Keratinocyte (primary cell): ENCODE data around the gene LDB2. TPM values are rescaled to one million over a fixed set of nuclear protein-coding genes. Genes with fewer than 3 reads are reported as not detected.

ENCODE experiments used
- DNase-seq: peaks from one replicate; pipeline ENCODE4 v3.0.0-alpha.2; 2011; ENCODE audit warnings: low read depth, missing footprints, low spot score
- FAIRE-seq: peaks from 2 replicates; lab custom pipeline; 2011; peaks lifted over from hg19 to GRCh38; lab: Jason Lieb, UNC
- H2AFZ ChIP-seq: 2 replicates; pipeline ENCODE4 v1.6.0; 2012; ENCODE audit warnings: low read length, control low read depth, inconsistent platforms; ENCODE audit not compliant: control insufficient read depth
- H3K27ac ChIP-seq: 2 replicates; pipeline ENCODE4 v1.5.1; 2011; ENCODE audit warnings: low read length; ENCODE audit not compliant: control insufficient read depth, insufficient read depth
- H3K27me3 ChIP-seq: 3 replicates; pipeline ENCODE4 v1.6.0; 2011; ENCODE audit warnings: low read length; ENCODE audit not compliant: control insufficient read depth, insufficient read depth; ENCODE audit errors: extremely low read depth
- H3K36me3 ChIP-seq, 2 experiments: 2 replicates in 1 of 2; 3 replicates in 1 of 2; pipeline ENCODE4 v1.5.1; 2011; ENCODE audit warnings: low read length in 2 of 2, mild to moderate bottlenecking in 1 of 2; ENCODE audit not compliant: control insufficient read depth in 2 of 2, insufficient read depth in 2 of 2; ENCODE audit errors: extremely low read depth in 1 of 2
- H3K4me1 ChIP-seq: 3 replicates; pipeline ENCODE4 v1.5.1; 2011; ENCODE audit warnings: low read length; ENCODE audit not compliant: control insufficient read depth, insufficient read depth; ENCODE audit errors: extremely low read depth
- H3K4me2 ChIP-seq: 3 replicates; pipeline ENCODE4 v1.6.0; 2011; ENCODE audit warnings: low read depth, low read length; ENCODE audit not compliant: control insufficient read depth, insufficient read depth; ENCODE audit errors: extremely low read depth
- H3K4me3 ChIP-seq, 3 experiments: fragments of 200-600 bp in 1 of 3; sonication (generic) in 1 of 3; 2 replicates in 2 of 3; 3 replicates in 1 of 3; pipeline ENCODE4 v1.5.1; 2011 to 2016; ENCODE audit warnings: low read length in 3 of 3, mild to moderate bottlenecking in 3 of 3, control low read depth in 2 of 3, inconsistent platforms in 1 of 3, low read depth in 1 of 3, mixed read lengths in 1 of 3, mixed run types in 1 of 3, moderate library complexity in 1 of 3; ENCODE audit not compliant: control insufficient read depth in 2 of 3, insufficient read depth in 2 of 3; ENCODE audit errors: extremely low read depth in 1 of 3
- H3K79me2 ChIP-seq: 2 replicates; pipeline ENCODE4 v1.6.0; 2012; ENCODE audit warnings: low read length; ENCODE audit not compliant: control insufficient read depth, insufficient read depth
- H3K9ac ChIP-seq: 3 replicates; pipeline ENCODE4 v1.6.0; 2011; ENCODE audit warnings: low read length; ENCODE audit not compliant: control insufficient read depth, insufficient read depth; ENCODE audit errors: extremely low read depth
- H3K9me1 ChIP-seq: 3 replicates; pipeline ENCODE4 v1.6.0; 2011; ENCODE audit warnings: low read length; ENCODE audit not compliant: control insufficient read depth, insufficient read depth; ENCODE audit errors: extremely low read depth
- H3K9me3 ChIP-seq: 2 replicates; pipeline ENCODE4 v1.5.1; 2012; ENCODE audit warnings: low read depth, low read length; ENCODE audit not compliant: control insufficient read depth
- H4K20me1 ChIP-seq: 3 replicates; pipeline ENCODE4 v1.6.0; 2011; ENCODE audit warnings: low read length; ENCODE audit not compliant: control insufficient read depth, insufficient read depth; ENCODE audit errors: extremely low read depth
- CTCF ChIP-seq, 3 experiments: IDR thresholded peaks in 1 of 3; conservative IDR thresholded peaks in 1 of 3; optimal IDR thresholded peaks in 1 of 3; 2 replicates in 2 of 3; 3 replicates in 1 of 3; pipeline versions ENCODE3 to v1.5.1; 2011; ENCODE audit warnings: low read length in 3 of 3, mild to moderate bottlenecking in 3 of 3, moderate library complexity in 2 of 3, control low read depth in 1 of 3, inconsistent platforms in 1 of 3; ENCODE audit not compliant: insufficient read depth in 2 of 3; ENCODE audit errors: extremely low read depth in 1 of 3
- EZH2 ChIP-seq: IDR thresholded peaks from one replicate; pipeline ENCODE4 v1.6.1; 2012; ENCODE audit warnings: inconsistent platforms, mild to moderate bottlenecking, low read length, moderate library complexity
- dilution Hi-C: fragments of 300-500 bp; cut with MboI; formaldehyde crosslinking; loops from one replicate; pipeline ENCODE4 v1.7.0; 2020; ENCODE audit warnings: low sequenced_read_pairs; ENCODE audit not compliant: extremely low pct_ligation_motif_present
- polyA plus RNA-seq, 5 experiments: library from polyadenylated mRNA; depleted of rRNA in 3 of 5; stranded (reverse) in 3 of 5; stranded (forward) in 1 of 5; unstranded in 1 of 5; fragments of >200 nt; gene quantifications; 1 replicate in 1 of 5; 2 replicates in 3 of 5; 3 replicates in 1 of 5; pipeline versions ENCODE4 v1.2.1 to v1.2.3, GENCODE V29; 2011 to 2012; ENCODE audit warnings: missing spikeins in 2 of 5, low read depth in 1 of 5, low replicate concordance in 1 of 5

The LDB2 gene
- polyA plus RNA-seq, 1 donor (not counting 4 experiments of a cell fraction or from before 2014, with no cell fraction given), result not detected

GRCh38 chr4:16866974-16867373 lies 31.5 kb downstream of the LDB2 start:
- DNase-seq (no peak), FAIRE-seq (no peak)
- H2AFZ ChIP-seq, result no peak overlapping the region
- no peaks in the 10 kb centered on the region for H3K27me3 ChIP-seq
- no peaks in the 10 kb centered on the region for H4K20me1 ChIP-seq
- dilution Hi-C loops, result no loop called here
- H3K79me2 ChIP-seq, result no peaks in the 10 kb centered on the region
- no peak for TF ChIP-seq CTCF (optimal IDR thresholded peaks at IDR 0.05 in 1 of 3, IDR thresholded peaks at IDR 0.05 in 1 of 3, conservative IDR thresholded peaks at IDR 0.05 in 1 of 3; ENCODE audit: extremely low read depth in 1 of 3, insufficient read depth in 2 of 3, low read length in 3 of 3)
- no peak for TF ChIP-seq EZH2
- H3K4me2 ChIP-seq, result no peak overlapping the region
- no peak overlapping the region for H3K4me3 ChIP-seq
- H3K36me3 ChIP-seq, result no peaks in the 10 kb centered on the region
- peaks cover 2% of the 10 kb centered on the region for H3K9me3 ChIP-seq
- H3K27ac ChIP-seq, result no peak overlapping the region
- H3K4me1 ChIP-seq, result no peaks in the 10 kb centered on the region
- no peaks in the 10 kb centered on the region for H3K9me1 ChIP-seq
- H3K9ac ChIP-seq, result no peak overlapping the region

- Histone ChIP-seq H3K36me3 (no peaks in the 10 kb centered on the region), H3K4me2 (no peak overlapping the region), H3K4me3 (no peak overlapping the region), H3K9me3 (peaks cover 2% of the 10 kb centered on the region), H3K27ac (no peak overlapping the region), H3K9ac (no peak overlapping the region), H3K9me1 (no peaks in the 10 kb centered on the region), H3K27me3 (no peaks in the 10 kb centered on the region), H3K79me2 (no peaks in the 10 kb centered on the region), H2AFZ (no peak overlapping the region), H4K20me1 (no peaks in the 10 kb centered on the region), H3K4me1 (no peaks in the 10 kb centered on the region)
- dilution Hi-C loops, result no loop called here
- TF ChIP-seq CTCF (optimal IDR thresholded peaks at IDR 0.05 in 1 of 3, IDR thresholded peaks at IDR 0.05 in 1 of 3, conservative IDR thresholded peaks at IDR 0.05 in 1 of 3; ENCODE audit: extremely low read depth in 1 of 3, insufficient read depth in 2 of 3, low read length in 3 of 3) (no peak), EZH2 (no peak)
- FAIRE-seq, result no peak
- DNase-seq, result no peak
Measured at GRCh38 chr4:16865897-16866283, 32.6 kb downstream of the LDB2 start.
